IMR-90 (cell line): ENCODE results near the gene KCTD10. TPM values are rescaled to one million over a fixed set of nuclear protein-coding genes. Genes with fewer than 3 reads are reported as not detected.
A peak's percentile ranks its signal among the peaks of the same experiment; 100 is the strongest.

ENCODE experiments used
- ATAC-seq: fragments of 200-7000 bp; cut with Tn5 transposase; 2 replicates; pipeline ENCODE4 v1.9.1; 2020; ENCODE audit warnings: low read depth, mild to moderate bottlenecking, moderate library complexity
- BruUV-seq: library from RNA; stranded (reverse); fragments of 400-500 nt; replicated peaks from 2 replicates; lab custom pipeline; 2021; lab: Mats Ljungman, UMichigan
- CTCF ChIA-PET: fragments of 300-600 bp; formaldehyde crosslinking; extraction: SDS; loops from one replicate; lab custom pipeline; 2021; ENCODE audit warnings: antibody characterized with exemption; lab: Yijun Ruan, JAX
- POLR2A ChIA-PET: fragments of 300-600 bp; sonication (Branson Sonifier 250); formaldehyde crosslinking; loops from one replicate; lab custom pipeline; 2022; ENCODE audit warnings: antibody characterized with exemption; ENCODE audit not compliant: unreplicated experiment; lab: Charles Lee
- DNase-seq: peaks from one replicate; pipeline ENCODE4 v3.0.0; 2013
- H2AFZ ChIP-seq: replicated peaks from 2 replicates; pipeline ENCODE3; 2013; ENCODE audit warnings: low read length, mild to moderate bottlenecking; ENCODE audit not compliant: poor library complexity
- H2AK5ac ChIP-seq: 2 replicates; pipeline ENCODE4 v1.6.1; 2013; ENCODE audit warnings: low read depth, low read length, inconsistent platforms
- H2AK9ac ChIP-seq: replicated peaks from 2 replicates; pipeline ENCODE3; 2013; ENCODE audit warnings: mild to moderate bottlenecking, low read depth, low read length, moderate library complexity; ENCODE audit not compliant: poor library complexity
- H2BK120ac ChIP-seq: 2 replicates; pipeline ENCODE4 v1.6.1; 2013; ENCODE audit warnings: low read depth, low read length, inconsistent platforms
- H2BK15ac ChIP-seq: 3 replicates; pipeline ENCODE4 v1.6.1; 2013; ENCODE audit warnings: low read depth, low read length, inconsistent platforms
- H2BK20ac ChIP-seq: 2 replicates; pipeline ENCODE4 v1.6.1; 2013; ENCODE audit warnings: low read depth, mild to moderate bottlenecking, inconsistent platforms, low read length, moderate library complexity
- H2BK5ac ChIP-seq: 2 replicates; pipeline ENCODE4 v1.6.1; 2013; ENCODE audit warnings: mild to moderate bottlenecking, low read depth, low read length, inconsistent platforms; ENCODE audit not compliant: poor library complexity, severe bottlenecking
- H3K14ac ChIP-seq: replicated peaks from 2 replicates; pipeline ENCODE4 v1.6.1; 2013; ENCODE audit warnings: low read depth, low read length, inconsistent platforms
- H3K18ac ChIP-seq: 2 replicates; pipeline ENCODE4 v1.6.1; 2013; ENCODE audit warnings: low read depth, low read length, control low read depth
- H3K23ac ChIP-seq: 2 replicates; pipeline ENCODE4 v1.6.1; 2013; ENCODE audit warnings: low read depth, low read length, inconsistent platforms
- H3K27ac ChIP-seq: 2 replicates; pipeline ENCODE4 v1.5.1; 2013; ENCODE audit warnings: mild to moderate bottlenecking, control low read depth, low read length; ENCODE audit not compliant: insufficient read depth
- H3K27me3 ChIP-seq: 2 replicates; pipeline ENCODE4 v1.6.1; 2013; ENCODE audit warnings: low read length; ENCODE audit not compliant: control insufficient read depth, insufficient read depth
- H3K36me3 ChIP-seq: 2 replicates; pipeline ENCODE4 v1.6.1; 2013; ENCODE audit warnings: low read length, mixed read lengths; ENCODE audit not compliant: control insufficient read depth, insufficient read depth
- H3K4ac ChIP-seq: 2 replicates; pipeline ENCODE4 v1.6.1; 2013; ENCODE audit warnings: low read depth, low read length, inconsistent platforms
- H3K4me1 ChIP-seq: 2 replicates; pipeline ENCODE4 v1.6.1; 2013; ENCODE audit warnings: low read length, mixed read lengths; ENCODE audit not compliant: control insufficient read depth, insufficient read depth
- H3K4me2 ChIP-seq: 2 replicates; pipeline ENCODE4 v1.6.1; 2013; ENCODE audit warnings: low read depth, mild to moderate bottlenecking, control low read depth, low read length, moderate library complexity
- H3K4me3 ChIP-seq: 2 replicates; pipeline ENCODE4 v1.5.1; 2013; ENCODE audit warnings: low read depth, mild to moderate bottlenecking, control low read depth, low read length, moderate library complexity; ENCODE audit not compliant: insufficient read depth
- H3K56ac ChIP-seq: 2 replicates; pipeline ENCODE4 v1.6.1; 2013; ENCODE audit warnings: low read length, inconsistent platforms; ENCODE audit not compliant: insufficient read depth; ENCODE audit errors: extremely low read depth
- H3K79me1 ChIP-seq, 2 experiments: 2 replicates each; pipeline ENCODE4 v1.6.1; 2013; ENCODE audit warnings: low read length in 2 of 2, inconsistent platforms in 1 of 2, low read depth in 1 of 2
- H3K9ac ChIP-seq: 2 replicates; pipeline ENCODE4 v1.6.1; 2013; ENCODE audit warnings: low read depth, low read length, control low read depth
- H3K9me1 ChIP-seq: 2 replicates; pipeline ENCODE4 v1.6.1; 2013; ENCODE audit warnings: low read length, inconsistent platforms; ENCODE audit not compliant: insufficient read depth
- H3K9me3 ChIP-seq: 2 replicates; pipeline ENCODE4 v1.6.1; 2013; ENCODE audit warnings: low read length; ENCODE audit not compliant: control insufficient read depth, insufficient read depth
- H4K20me1 ChIP-seq: 2 replicates; pipeline ENCODE4 v1.6.1; 2013; ENCODE audit warnings: low read length, inconsistent platforms; ENCODE audit not compliant: insufficient read depth
- H4K5ac ChIP-seq: 2 replicates; pipeline ENCODE4 v1.6.1; 2013; ENCODE audit warnings: mild to moderate bottlenecking, low read depth, low read length, control low read depth
- H4K8ac ChIP-seq, 2 experiments: 2 replicates each; pipeline ENCODE4 v1.6.1; 2013; ENCODE audit warnings: low read depth in 2 of 2, low read length in 2 of 2, control low read depth in 1 of 2, inconsistent platforms in 1 of 2
- H4K91ac ChIP-seq: 2 replicates; pipeline ENCODE4 v1.6.1; 2013; ENCODE audit warnings: low read depth, low read length, inconsistent platforms; ENCODE audit not compliant: insufficient read depth
- BHLHE40 ChIP-seq: fragments of 150-350 bp; IDR thresholded peaks from 2 replicates; pipeline ENCODE4 v1.6.1; 2016; ENCODE audit warnings: mild to moderate bottlenecking, low read depth, low read length
- CEBPB ChIP-seq: IDR thresholded peaks from 2 replicates; pipeline ENCODE4 v1.6.1; 2012; ENCODE audit warnings: low read depth, low read length, improper control_type of control experiment
- CHD1 ChIP-seq: IDR thresholded peaks from 2 replicates; pipeline ENCODE4 v1.6.1; 2012; ENCODE audit warnings: low read depth, low read length, improper control_type of control experiment
- MAFK ChIP-seq: IDR thresholded peaks from 2 replicates; pipeline ENCODE4 v1.6.1; 2012; ENCODE audit warnings: low read depth, low read length, improper control_type of control experiment
- MAZ ChIP-seq: IDR thresholded peaks from 2 replicates; pipeline ENCODE4 v1.6.1; 2012; ENCODE audit warnings: low read depth, mild to moderate bottlenecking, low read length, improper control_type of control experiment, moderate library complexity, borderline replicate concordance
- MXI1 ChIP-seq: IDR thresholded peaks from 2 replicates; pipeline ENCODE4 v1.6.1; 2012; ENCODE audit warnings: low read depth, mild to moderate bottlenecking, low read length, moderate library complexity, borderline replicate concordance
- POLR2A ChIP-seq: IDR thresholded peaks from 2 replicates; pipeline ENCODE4 v1.6.1; 2012; ENCODE audit warnings: mild to moderate bottlenecking, low read depth, low read length
- RCOR1 ChIP-seq: IDR thresholded peaks from 2 replicates; pipeline ENCODE4 v1.6.1; 2012; ENCODE audit warnings: mild to moderate bottlenecking, low read length, improper control_type of control experiment; ENCODE audit not compliant: insufficient replicate concordance
- WGBS, 2 experiments: methylation state at CpG; one replicate each; pipeline versions ENCODE4 v1.1.5 to v1.1.7; 2013; ENCODE audit warnings: missing lambda C conversion rate in 2 of 2; ENCODE audit not compliant: insufficient read length in 1 of 2; ENCODE audit errors: extremely low coverage in 2 of 2; 5-methylcytosine and 5-hydroxymethylcytosine counted together
- dilution Hi-C: fragments of 300-500 bp; cut with HindIII; formaldehyde crosslinking; loops from one replicate; pipeline ENCODE4 v1.14.3; 2018; ENCODE audit warnings: low sequenced_read_pairs; ENCODE audit not compliant: unreplicated experiment
- in situ Hi-C: fragments of 300-500 bp; cut with MboI; formaldehyde crosslinking; loops from 3 replicates; pipeline ENCODE4 v1.14.3; 2019; ENCODE audit warnings: low sequenced_read_pairs, inconsistent platforms, mixed read lengths
- intact Hi-C: fragments of 100-400 bp; cut with micrococcal nuclease; formaldehyde crosslinking; loops from 2 replicates; pipeline ENCODE4 v1.10.0; 2022
- polyA plus RNA-seq, 3 experiments: library from polyadenylated mRNA; depleted of rRNA; stranded (reverse); fragments of >200 nt; gene quantifications; 2 replicates each; pipeline ENCODE4 v1.2.3, GENCODE V29; 2012; ENCODE audit warnings: low replicate concordance in 1 of 3
- total RNA-seq: library from RNA; depleted of rRNA; stranded (reverse); fragments of >200 nt; gene quantifications from 2 replicates; pipeline ENCODE4 v1.2.3, GENCODE V29; 2012
- TF ChIP-seq, protein P1 (sequence below): fragments of 150-350 bp; IDR thresholded peaks from 2 replicates; pipeline ENCODE4 v1.6.1; 2017; ENCODE audit warnings: mild to moderate bottlenecking, antibody characterized with exemption, low read length, low read depth

Gene KCTD10
- total and polyA plus RNA-seq, 2 of the 4 experiments (the other 2 are of a cell fraction): 72.1 to 88.4 TPM

- Histone ChIP-seq H3K36me3 (peaks cover 36% of the 10 kb centered on the region), H3K56ac (no peak overlapping the region), H2BK5ac (no peak overlapping the region), H2BK20ac (no peak overlapping the region), H4K8ac (no peak overlapping the region), H3K4ac (no peak overlapping the region), H2BK15ac (no peak overlapping the region), H3K27ac (no peak overlapping the region), H2AFZ (no peak overlapping the region), H3K9ac (no peak overlapping the region), H4K5ac (no peak overlapping the region), H3K27me3 (no peaks in the 10 kb centered on the region), H2AK5ac (no peak overlapping the region), H3K23ac (no peak overlapping the region), H3K9me1 (peaks cover 3% of the 10 kb centered on the region; the same call in 1 of the 2 replicates), H3K4me1 (no peaks in the 10 kb centered on the region; the same call in 1 of the 2 replicates), H3K18ac (no peak overlapping the region), H4K91ac (no peak overlapping the region), H2BK120ac (no peak overlapping the region), H3K4me2 (no peak overlapping the region), H3K4me3 (no peak overlapping the region), H3K79me1 (peaks cover 10 to 26% of the 10 kb centered on the region in 2 experiments), H3K14ac (no peak overlapping the region), H3K9me3 (no peaks in the 10 kb centered on the region), H2AK9ac (no peak overlapping the region), H4K20me1 (no peaks in the 10 kb centered on the region)
- no TSS peak for BruUV-seq
- WGBS, 2 experiments: no CpG with 5 or more reads among the region's 2 CpGs
- ATAC-seq (no peak), DNase-seq (no peak)
- TF ChIP-seq MAFK: 0 out of 2 replicates have a peak, but pooled peaks have one; percentile 20
- TF ChIP-seq MAZ: no peak
- no peak for TF ChIP-seq MXI1
- TF ChIP-seq CEBPB: no peak
- no peak for TF ChIP-seq RCOR1
- TF ChIP-seq CHD1: no peak
- TF ChIP-seq, protein P1, sequence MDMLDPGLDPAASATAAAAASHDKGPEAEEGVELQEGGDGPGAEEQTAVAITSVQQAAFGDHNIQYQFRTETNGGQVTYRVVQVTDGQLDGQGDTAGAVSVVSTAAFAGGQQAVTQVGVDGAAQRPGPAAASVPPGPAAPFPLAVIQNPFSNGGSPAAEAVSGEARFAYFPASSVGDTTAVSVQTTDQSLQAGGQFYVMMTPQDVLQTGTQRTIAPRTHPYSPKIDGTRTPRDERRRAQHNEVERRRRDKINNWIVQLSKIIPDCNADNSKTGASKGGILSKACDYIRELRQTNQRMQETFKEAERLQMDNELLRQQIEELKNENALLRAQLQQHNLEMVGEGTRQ: no peak
- TF ChIP-seq BHLHE40: no peak
- TF ChIP-seq POLR2A: no peak
- intact Hi-C loops: loop anchor here (5.0 kb wide), 1 partner anchor 166 kb away; no protein-coding TSS in a partner anchor
- ChIA-PET POLR2A (no interaction called here), CTCF (interaction anchor here (0.6 kb wide), 1 partner anchor 1813 kb away, joined by 6 read pairs; no protein-coding TSS in a partner anchor)
- in situ Hi-C loops: no loop called here
- dilution Hi-C loops: no loop called here
These were observed 5.8 kb upstream of the KCTD10 start for GRCh38 chr12:109482894-109483293.
